ENCODE results near the gene FGF18.
"Not testable (repeated sequence)": the region's sequence is repeated elsewhere in the genome, so short reads cannot be mapped to it uniquely, and the experiment has no call there.

The FGF18 gene

GRCh38 chr5:171400169-171400568, 19.3 kb upstream of the FGF18 start:
- DNase-seq (ENCODE audit: low read depth in 3 of 3) = no peak

DNA sequence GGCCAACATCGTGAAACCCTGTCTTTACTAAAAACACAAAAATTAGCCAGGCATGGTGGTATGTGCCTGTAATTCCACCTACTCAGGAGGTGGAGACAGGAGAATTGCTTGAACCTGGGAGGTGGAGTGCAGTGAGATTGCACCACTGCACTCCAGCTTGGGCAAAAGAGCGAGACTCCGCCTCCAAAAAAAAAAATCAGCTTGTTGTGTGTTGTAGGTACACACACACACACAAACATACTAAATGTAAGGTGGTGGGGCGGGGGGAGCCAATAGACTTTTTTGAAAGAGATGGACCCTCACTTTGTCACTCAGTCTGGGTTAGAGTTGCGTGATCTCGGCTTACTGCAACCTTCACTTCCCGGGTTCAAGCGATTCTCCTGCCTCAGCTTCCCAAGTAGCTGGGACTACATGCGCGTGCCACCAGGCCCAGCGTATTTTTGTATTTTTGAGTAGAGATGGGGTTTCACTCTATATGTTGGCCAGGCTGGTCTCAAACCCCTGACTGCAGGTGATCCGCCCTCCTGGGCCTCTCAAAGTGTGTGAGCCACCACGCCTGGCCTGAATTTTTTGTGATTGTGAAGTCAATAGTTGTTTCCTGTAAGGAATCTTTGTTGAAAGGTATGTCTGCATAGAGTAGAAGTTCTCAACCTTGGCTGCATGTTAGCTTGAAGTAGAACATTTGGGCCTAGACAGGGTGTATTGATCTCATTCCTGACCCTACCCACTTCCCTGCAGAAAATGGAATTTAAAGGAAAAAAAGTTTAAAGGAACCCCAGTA, 18.1 kb upstream of the FGF18 start:
- no peak for DNase-seq (ENCODE audit: low read depth in 3 of 3)

DNA sequence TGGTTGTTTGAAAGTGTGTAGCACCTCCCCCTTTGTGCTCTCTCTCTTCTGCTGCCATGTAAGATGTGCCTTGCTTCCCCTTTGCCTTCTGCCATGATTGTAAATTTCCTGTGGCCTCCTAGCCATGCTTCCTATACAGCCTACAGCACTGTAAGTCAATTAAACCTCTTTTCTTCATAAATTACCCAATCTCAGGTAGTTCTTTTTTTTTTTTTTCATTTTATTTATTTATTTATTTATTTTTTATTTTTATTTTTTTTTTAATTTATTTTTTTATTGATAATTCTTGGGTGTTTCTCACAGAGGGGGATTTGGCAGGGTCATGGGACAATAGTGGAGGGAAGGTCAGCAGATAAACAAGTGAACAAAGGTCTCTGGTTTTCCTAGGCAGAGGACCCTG, 16.7 kb upstream of the FGF18 start:
- DNase-seq (ENCODE audit: low read depth in 3 of 3) = not testable (repeated sequence)

GRCh38 chr5:171405615-171406014, 13.8 kb upstream of the FGF18 start:
- no peak for DNase-seq (ENCODE audit: low read depth in 3 of 3)

DNA sequence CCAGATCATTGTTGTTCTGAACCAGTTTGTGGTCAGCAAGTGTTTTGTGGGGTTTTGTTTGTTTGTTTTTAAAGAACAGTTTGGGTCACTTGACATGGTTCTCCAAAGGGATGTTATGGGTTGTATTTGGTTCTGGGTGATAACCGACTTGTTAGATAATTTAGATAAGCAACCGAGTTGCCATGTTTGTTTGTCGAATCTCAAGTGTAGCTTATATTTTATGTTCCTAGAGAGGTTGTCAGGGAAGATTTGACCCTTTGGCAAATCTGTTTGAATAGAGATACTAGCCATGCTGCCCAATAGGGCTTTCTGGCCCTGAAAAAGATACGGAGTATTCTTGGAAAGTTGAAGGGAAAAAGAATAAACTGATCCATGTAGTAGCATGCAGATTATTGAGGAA, 12.2 kb upstream of the FGF18 start:
- no peak for DNase-seq (ENCODE audit: low read depth in 3 of 3)

DNA sequence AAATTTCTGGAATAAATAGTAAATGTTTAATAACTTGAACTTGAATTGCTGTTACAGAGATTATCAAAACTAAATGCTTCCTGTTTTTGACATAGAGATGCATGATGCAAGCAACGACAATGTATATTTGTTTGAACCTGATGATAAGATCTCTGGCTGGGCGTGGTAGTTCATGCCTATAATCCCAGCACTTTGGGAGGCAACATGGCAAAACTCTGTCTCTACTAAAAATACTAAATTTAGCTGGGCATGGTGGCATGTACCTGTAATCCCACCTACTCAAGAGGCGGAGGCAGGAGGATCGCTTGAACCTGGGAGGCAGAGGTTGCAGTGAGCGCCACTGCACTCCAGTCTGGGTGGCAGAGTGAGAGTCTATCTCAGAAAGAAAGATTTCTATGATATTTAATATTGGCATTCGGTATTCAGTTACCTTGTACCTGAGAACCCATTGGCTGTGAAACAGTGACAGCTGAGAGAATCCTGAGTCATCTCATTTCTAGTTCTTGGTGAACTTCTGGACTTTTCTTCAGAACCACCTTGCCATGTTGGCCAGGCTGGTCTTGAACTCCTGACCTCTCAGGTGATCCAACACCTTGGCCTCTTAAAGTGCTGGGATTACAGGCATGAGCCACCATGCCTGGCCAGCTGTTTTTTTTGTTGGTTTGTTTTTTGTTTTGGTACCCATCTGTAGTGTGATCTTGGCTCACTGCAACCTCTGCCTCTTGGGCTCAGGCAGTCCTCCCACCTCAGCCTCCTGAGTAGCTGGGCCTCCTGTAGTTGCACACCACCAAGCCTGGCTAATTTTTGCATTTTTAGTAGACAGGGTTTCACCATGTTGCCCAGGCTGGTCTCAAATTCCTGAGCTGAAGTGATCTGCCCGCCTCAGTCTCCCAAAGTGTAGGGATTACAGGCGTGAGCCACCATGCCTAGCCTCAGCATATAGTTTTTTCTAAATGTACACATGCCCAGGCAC, 10.0 kb upstream of the FGF18 start:
- no peak for DNase-seq (ENCODE audit: low read depth in 3 of 3)

GRCh38 chr5:171410181-171410580, 9.3 kb upstream of the FGF18 start:
- no peak for DNase-seq (ENCODE audit: low read depth in 3 of 3)

DNA sequence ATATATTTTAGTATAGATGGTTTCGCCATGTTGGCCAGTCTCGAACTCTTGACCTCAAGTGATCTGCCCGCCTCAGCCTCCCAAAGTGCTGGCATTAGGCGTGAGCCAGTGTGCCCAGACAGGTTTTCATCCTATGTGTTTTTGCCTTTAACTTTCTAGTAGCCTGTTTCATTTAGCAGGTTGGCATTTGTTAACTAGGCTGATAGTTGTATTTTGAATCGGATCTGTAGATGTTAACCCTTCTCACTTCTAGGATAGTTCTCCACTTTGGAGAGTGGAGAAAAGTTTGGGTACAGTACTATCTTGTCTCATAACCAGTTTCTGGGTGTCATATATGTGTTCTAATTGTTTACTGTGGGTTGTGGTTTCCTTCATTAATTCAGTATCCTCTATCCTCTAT, 7.3 kb upstream of the FGF18 start:
- no peak for DNase-seq (ENCODE audit: low read depth in 3 of 3)

GRCh38 chr5:171413153-171413910, 6.1 kb upstream of the FGF18 start:
- no peak for DNase-seq (ENCODE audit: low read depth in 3 of 3)

- not testable (repeated sequence) for DNase-seq (ENCODE audit: low read depth in 3 of 3)
These were observed 5.5 kb upstream of the FGF18 start for GRCh38 chr5:171413993-171414392.

DNA sequence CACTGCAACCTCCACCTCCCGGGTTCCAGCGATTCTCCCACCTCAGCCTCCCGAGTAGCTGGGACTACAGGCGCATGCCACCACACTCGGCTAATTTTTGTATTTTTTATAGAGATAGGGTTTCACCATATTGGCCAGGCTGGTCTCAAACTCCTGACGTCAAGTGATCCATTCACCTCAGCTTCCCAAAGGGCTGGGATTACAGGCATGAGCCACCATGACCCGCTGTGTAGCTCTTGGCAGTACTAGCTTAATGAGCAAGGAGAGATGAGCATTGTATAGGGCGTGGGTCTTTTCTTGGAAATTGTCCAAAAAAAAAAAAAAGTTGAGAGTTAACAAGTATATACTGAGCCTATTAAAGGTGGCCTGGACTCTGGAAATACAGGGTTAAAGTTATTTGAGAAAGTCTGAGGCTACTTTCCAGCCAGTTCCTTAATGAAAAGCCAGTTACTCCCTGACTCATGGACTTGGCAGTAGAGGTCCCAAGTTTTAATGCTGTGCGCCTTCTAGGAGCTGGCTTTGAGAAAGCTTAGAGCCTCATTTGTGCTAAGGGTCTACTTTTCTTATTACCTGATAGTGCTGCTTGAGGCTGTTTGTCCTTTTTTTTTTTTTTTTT, 4.2 kb upstream of the FGF18 start:
- DNase-seq (ENCODE audit: low read depth in 3 of 3) = no peak

DNA sequence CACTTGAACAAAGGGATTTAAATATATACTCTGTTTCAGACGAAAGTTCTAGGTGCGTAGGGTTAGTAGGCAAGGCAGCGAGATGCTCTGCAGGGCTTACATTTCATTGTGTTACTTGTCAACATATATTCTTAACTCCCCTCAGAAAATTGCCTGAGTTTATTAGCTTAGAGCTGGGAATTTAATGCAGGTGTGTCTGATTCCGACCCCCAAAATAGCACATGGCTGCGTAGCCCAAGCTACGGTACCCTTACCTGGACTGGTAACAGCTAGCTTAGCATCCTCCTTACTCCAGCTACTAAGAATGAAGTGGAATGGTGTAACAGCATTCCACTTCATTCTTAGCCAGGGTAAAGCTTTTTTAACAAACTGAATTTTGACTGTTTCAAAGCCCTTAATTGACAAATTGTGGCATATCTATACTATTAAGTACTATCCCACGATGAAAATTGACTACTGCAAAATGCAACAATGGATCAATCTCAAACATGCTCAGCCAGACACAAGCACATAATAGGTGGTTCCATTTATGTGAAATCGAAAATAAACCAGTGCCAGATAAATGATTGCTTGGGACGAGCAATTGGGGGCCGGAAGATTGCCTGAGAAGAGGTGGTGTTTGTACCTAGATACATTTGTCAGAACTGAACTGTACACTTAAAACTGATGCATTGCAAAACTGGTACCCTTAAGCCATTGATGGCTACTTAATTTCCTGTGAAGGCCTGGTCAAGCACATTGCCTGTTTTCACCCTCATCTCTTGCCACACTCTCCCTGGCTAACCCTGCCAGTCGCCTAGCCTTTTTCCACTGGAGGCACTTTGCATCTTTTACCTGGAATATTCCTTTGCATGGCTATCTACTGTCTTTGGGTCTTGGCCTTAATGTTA, 3.0 kb upstream of the FGF18 start:
- no peak for DNase-seq (ENCODE audit: low read depth in 3 of 3)

DNA sequence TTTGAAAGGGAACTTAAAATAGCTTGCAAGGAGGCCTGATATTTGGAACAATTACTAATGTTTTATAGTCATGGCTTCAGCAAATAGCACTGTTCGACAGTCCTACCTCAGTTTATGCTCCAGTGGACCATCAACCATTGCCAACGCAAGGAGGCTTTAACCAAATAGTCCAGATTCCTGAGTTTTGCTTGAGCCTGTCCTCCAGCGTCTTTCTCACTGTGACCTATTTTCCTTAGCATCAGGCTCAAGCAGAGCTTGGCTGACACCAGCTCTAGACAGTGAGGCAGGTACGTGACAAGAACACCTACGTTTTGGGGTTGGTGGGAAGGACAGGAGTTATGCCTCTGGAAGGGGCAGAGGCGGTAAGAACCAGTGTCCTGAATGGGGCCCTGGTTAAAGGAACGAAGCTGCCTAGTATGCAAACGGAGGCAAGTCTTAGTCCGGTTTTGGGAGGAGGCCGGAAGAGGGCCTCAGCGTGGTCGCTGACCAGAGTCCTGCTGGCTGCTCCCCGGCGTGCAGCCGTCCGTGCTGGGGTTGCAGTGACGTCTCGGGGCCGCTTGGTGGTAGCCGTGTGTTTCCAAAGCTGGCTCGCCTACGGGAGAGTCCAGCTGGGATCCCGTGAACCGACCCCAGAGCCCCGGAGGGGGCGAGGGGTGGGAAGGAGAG, 998 bp upstream of the FGF18 start:
- DNase-seq (ENCODE audit: low read depth in 3 of 3) = peak in 2 of 3 donors; percentile 32 to 46

DNA sequence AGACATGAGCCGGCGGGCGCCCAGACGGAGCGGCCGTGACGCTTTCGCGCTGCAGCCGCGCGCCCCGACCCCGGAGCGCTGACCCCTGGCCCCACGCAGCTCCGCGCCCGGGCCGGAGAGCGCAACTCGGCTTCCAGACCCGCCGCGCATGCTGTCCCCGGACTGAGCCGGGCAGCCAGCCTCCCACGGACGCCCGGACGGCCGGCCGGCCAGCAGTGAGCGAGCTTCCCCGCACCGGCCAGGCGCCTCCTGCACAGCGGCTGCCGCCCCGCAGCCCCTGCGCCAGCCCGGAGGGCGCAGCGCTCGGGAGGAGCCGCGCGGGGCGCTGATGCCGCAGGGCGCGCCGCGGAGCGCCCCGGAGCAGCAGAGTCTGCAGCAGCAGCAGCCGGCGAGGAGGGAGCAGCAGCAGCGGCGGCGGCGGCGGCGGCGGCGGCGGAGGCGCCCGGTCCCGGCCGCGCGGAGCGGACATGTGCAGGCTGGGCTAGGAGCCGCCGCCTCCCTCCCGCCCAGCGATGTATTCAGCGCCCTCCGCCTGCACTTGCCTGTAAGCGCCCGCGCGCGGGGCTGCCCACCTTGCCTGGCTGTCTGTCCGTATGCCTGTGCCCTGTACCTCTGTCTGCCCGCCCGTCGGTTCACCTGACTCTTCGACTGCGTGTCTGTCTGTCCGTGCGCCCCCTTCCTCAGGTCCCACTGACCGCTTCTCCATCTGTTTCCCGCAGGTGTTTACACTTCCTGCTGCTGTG, 412 bp downstream of the FGF18 start:
- DNase-seq (ENCODE audit: low read depth in 3 of 3) = peak in 1 of 3 donors; percentile 18

GRCh38 chr5:171420431-171421241, 1.2 kb downstream of the FGF18 start:
- DNase-seq (ENCODE audit: low read depth in 3 of 3) = no peak

DNA sequence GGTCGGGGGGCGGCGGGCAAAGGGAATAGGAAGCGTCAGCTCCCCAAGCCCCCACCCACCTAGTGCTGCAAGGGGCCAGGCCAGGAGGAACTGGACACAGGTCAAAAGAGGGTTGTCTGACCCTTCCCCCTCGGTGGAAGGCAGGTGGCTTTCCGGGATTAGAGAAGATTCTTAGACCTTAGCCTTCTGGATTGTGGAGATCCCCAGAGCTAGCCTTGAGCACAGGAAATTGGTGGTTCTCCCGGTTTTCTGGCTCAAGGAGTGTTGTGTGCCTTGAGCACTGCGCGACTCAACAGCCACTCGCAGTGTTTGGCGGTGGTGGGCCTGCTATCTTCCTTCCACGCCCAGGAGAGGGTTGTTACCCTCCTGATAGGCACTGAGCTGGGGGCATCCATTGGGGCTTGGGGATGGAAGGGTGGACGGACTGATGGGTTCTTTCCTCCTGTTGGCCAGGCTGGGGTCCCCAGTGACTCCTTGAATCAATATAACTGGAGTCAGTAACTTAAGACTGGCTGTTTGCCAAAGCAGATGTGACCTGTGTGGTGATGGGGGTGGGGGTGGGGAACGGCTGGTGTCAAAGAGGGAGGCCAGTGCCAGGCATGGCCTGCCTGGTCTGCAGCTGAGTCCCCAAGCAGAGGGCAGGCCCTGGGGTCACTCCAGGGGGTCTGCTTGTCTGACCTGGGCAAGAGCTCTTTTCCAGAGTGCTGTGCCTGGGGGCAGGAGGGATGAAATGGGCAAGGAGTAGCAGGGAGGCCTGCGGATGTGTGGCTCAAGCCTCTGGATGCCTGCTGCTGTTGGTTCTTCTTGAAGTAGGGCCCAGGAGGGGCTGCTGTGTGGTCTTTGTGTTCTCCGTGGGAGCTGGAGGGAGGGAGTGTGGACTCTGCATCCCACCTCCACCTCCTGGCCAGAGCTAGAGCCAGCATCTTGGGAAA, 2.1 kb downstream of the FGF18 start:
- DNase-seq (ENCODE audit: low read depth in 3 of 3) = no peak

- DNase-seq (ENCODE audit: low read depth in 3 of 3) = no peak
These were observed 3.0 kb downstream of the FGF18 start for GRCh38 chr5:171422495-171422894.

Measured in stimulated activated CD4-positive, alpha-beta T cell treated with anti-CD3 and anti-CD28 coated beads, TNF-alpha, amount 100 ng/mL, for 48 hours (primary cell).